Non-pigmented ciliary epithelial cell (primary cell): ENCODE measurements around the gene LMOD3.

Source experiments
- DNase-seq: peaks from one replicate; pipeline ENCODE4 v3.0.0-alpha.2; 2010; ENCODE audit warnings: low read depth

Gene LMOD3

GRCh38 chr3:69122403-69122802 is at the start of gene LMOD3:
TSS of gene LMOD3 (minus strand) at chr3:69122595. CDS start at chr3:69122386, 209 bp downstream.
- DNase-seq = no peak

- DNase-seq = no peak
Measured at GRCh38 chr3:69172058-69172457, 49.7 kb upstream of the LMOD3 start.

GRCh38 chr3:69166446-69166845 is 44.1 kb upstream of the LMOD3 start:
- no peak for DNase-seq

GRCh38 chr3:69165744-69166143 is 43.3 kb upstream of the LMOD3 start:
- DNase-seq = no peak

- no peak for DNase-seq
Measured at GRCh38 chr3:69164296-69164695, 41.9 kb upstream of the LMOD3 start.

GRCh38 chr3:69162308-69162980 is 40.0 kb upstream of the LMOD3 start:
- DNase-seq = no peak

- DNase-seq = no peak
Measured at GRCh38 chr3:69161587-69162307, 39.4 kb upstream of the LMOD3 start.

GRCh38 chr3:69160525-69160924 is 38.1 kb upstream of the LMOD3 start:
- no peak for DNase-seq

- no peak for DNase-seq
Measured at GRCh38 chr3:69160107-69160506, 37.7 kb upstream of the LMOD3 start.

GRCh38 chr3:69149586-69149985 is 27.2 kb upstream of the LMOD3 start:
- DNase-seq = no peak

- DNase-seq = no peak
Measured at GRCh38 chr3:69145688-69146087, 23.3 kb upstream of the LMOD3 start.

- no peak for DNase-seq
Measured at GRCh38 chr3:69144631-69145245, 22.3 kb upstream of the LMOD3 start.

- DNase-seq = no peak
Measured at GRCh38 chr3:69143612-69144011, 21.2 kb upstream of the LMOD3 start.

GRCh38 chr3:69142797-69143454 is 20.5 kb upstream of the LMOD3 start:
- DNase-seq = no peak

GRCh38 chr3:69142090-69142489 is 19.7 kb upstream of the LMOD3 start:
- peak; percentile 11 for DNase-seq

- no peak for DNase-seq
Measured at GRCh38 chr3:69141313-69141712, 18.9 kb upstream of the LMOD3 start.

- DNase-seq = no peak
Measured at GRCh38 chr3:69137412-69137811, 15.0 kb upstream of the LMOD3 start.

GRCh38 chr3:69137005-69137404 is 14.6 kb upstream of the LMOD3 start:
- peak; percentile 8 for DNase-seq

- DNase-seq = no peak
Measured at GRCh38 chr3:69130689-69131088, 8.3 kb upstream of the LMOD3 start.

- no peak for DNase-seq
Measured at GRCh38 chr3:69129531-69129930, 7.1 kb upstream of the LMOD3 start.

GRCh38 chr3:69128509-69128908 is 6.1 kb upstream of the LMOD3 start:
- DNase-seq = no peak

GRCh38 chr3:69126999-69127398 is 4.6 kb upstream of the LMOD3 start:
- DNase-seq = no peak

GRCh38 chr3:69126216-69126615 is 3.8 kb upstream of the LMOD3 start:
- no peak for DNase-seq
